OCI-LY1 (cell line): ENCODE data around the gene GNL3L.
"Not testable (repeated sequence)": the region's sequence is repeated elsewhere in the genome, so short reads cannot be mapped to it uniquely, and the experiment has no call there.

ENCODE experiments used
- H2AFZ ChIP-seq: fragments of 200-600 bp; sonication (generic), shearing (Covaris generic); 2 replicates; pipeline ENCODE4 v1.6.0; 2014; ENCODE audit warnings: antibody characterized with exemption, mild to moderate bottlenecking, low read length
- H3F3A ChIP-seq: fragments of 200-600 bp; sonication (generic), shearing (Covaris generic); 2 replicates; pipeline ENCODE4 v1.6.0; 2014; ENCODE audit warnings: mild to moderate bottlenecking, antibody characterized with exemption, low read length, moderate library complexity; ENCODE audit not compliant: insufficient read depth
- H3K27ac ChIP-seq: fragments of 200-600 bp; sonication (generic); 2 replicates; pipeline ENCODE4 v1.5.1; 2014; ENCODE audit warnings: low read length, mixed run types, mild to moderate bottlenecking, low read depth; ENCODE audit not compliant: poor library complexity, severe bottlenecking
- H3K27me3 ChIP-seq: fragments of 200-600 bp; sonication (generic); 2 replicates; pipeline ENCODE4 v1.6.0; 2014; ENCODE audit warnings: antibody characterized with exemption, mild to moderate bottlenecking, low read length, moderate library complexity; ENCODE audit not compliant: insufficient read depth
- H3K36me3 ChIP-seq: fragments of 200-600 bp; sonication (generic); 2 replicates; pipeline ENCODE4 v1.6.1; 2014; ENCODE audit warnings: mild to moderate bottlenecking, antibody characterized with exemption, low read length, moderate library complexity, mixed read lengths; ENCODE audit not compliant: insufficient read depth
- H3K4me1 ChIP-seq: fragments of 200-600 bp; sonication (generic); 2 replicates; pipeline ENCODE4 v1.5.1; 2014; ENCODE audit warnings: mild to moderate bottlenecking, low read length, moderate library complexity; ENCODE audit not compliant: insufficient read depth, severe bottlenecking
- H3K4me2 ChIP-seq: fragments of 200-600 bp; sonication (generic), shearing (Covaris generic); 2 replicates; pipeline ENCODE4 v1.6.1; 2014; ENCODE audit warnings: low read length
- H3K4me3 ChIP-seq: fragments of 200-600 bp; sonication (generic); 2 replicates; pipeline ENCODE4 v1.5.1; 2014; ENCODE audit warnings: low read length, low read depth, mild to moderate bottlenecking, mixed read lengths; ENCODE audit not compliant: poor library complexity, severe bottlenecking
- H3K79me2 ChIP-seq: fragments of 200-600 bp; shearing (Covaris generic); 2 replicates; pipeline ENCODE4 v1.6.1; 2016; ENCODE audit warnings: mixed run types, low read length, mixed read lengths; ENCODE audit not compliant: insufficient read depth
- H3K9ac ChIP-seq: fragments of 200-600 bp; sonication (generic), shearing (Covaris generic); 2 replicates; pipeline ENCODE4 v1.6.1; 2014; ENCODE audit warnings: mild to moderate bottlenecking, low read length, mixed read lengths
- H3K9me2 ChIP-seq: fragments of 200-600 bp; sonication (generic), shearing (Covaris generic); 2 replicates; pipeline ENCODE4 v1.6.1; 2014; ENCODE audit warnings: low read depth, mild to moderate bottlenecking, low read length, mixed read lengths
- H3K9me3 ChIP-seq: fragments of 200-600 bp; shearing (Covaris generic); 2 replicates; pipeline ENCODE4 v1.6.1; 2014; ENCODE audit warnings: low read length, mixed read lengths
- H4K20me1 ChIP-seq: fragments of 200-600 bp; sonication (generic), shearing (Covaris generic); 2 replicates; pipeline ENCODE4 v1.6.0; 2016; ENCODE audit warnings: mild to moderate bottlenecking, low read length; ENCODE audit not compliant: insufficient read depth
- CTCF ChIP-seq: fragments of 200-600 bp; sonication (generic), shearing (Covaris generic); IDR thresholded peaks from 2 replicates; pipeline ENCODE4 v1.5.1; 2017; ENCODE audit warnings: mild to moderate bottlenecking, antibody characterized with exemption, low read length, moderate library complexity, mixed read lengths
- EZH2 ChIP-seq: fragments of 200-600 bp; sonication (generic), shearing (Covaris generic); IDR thresholded peaks from 2 replicates; pipeline ENCODE4 v1.8.0; 2017; ENCODE audit warnings: borderline replicate concordance, mixed run types, mild to moderate bottlenecking, antibody characterized with exemption, low read length, moderate library complexity, mixed read lengths

GNL3L gene

DNA sequence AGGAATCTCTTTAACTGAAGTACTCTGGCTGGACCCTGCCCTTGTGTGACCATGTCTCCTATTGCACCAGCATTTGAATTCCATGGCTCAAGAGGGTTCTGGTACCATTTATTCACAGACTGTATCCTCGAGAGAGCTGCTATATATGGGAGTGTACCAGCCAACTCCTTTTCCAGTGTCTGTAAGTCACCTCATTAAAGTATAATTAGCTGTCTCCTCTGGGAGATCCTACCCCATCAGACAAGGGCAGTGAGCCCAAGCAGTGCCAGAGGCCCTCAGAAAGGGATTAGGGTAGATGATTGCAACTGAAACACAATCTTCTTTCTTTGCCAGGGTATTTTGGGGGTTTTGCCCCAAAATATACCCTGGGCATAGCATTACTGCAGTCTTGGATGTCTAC lies 31.6 kb downstream of the GNL3L start:
- H3F3A ChIP-seq, result no peaks in the 10 kb centered on the region
- H3K4me2 ChIP-seq, result no peak overlapping the region
- H3K79me2 ChIP-seq, result no peaks in the 10 kb centered on the region
- no peaks in the 10 kb centered on the region for H3K9me2 ChIP-seq
- H3K4me3 ChIP-seq, result no peak overlapping the region
- no peaks in the 10 kb centered on the region for H3K27me3 ChIP-seq
- TF ChIP-seq EZH2 (no peak), CTCF (no peak)
- no peak overlapping the region for H3K27ac ChIP-seq
- H3K9ac ChIP-seq, result no peak overlapping the region
- no peaks in the 10 kb centered on the region for H4K20me1 ChIP-seq
- H3K4me1 ChIP-seq, result no peaks in the 10 kb centered on the region
- H3K36me3 ChIP-seq, result peaks cover 58% of the 10 kb centered on the region
- H2AFZ ChIP-seq, result no peak overlapping the region
- H3K9me3 ChIP-seq, result no peaks in the 10 kb centered on the region

- Histone ChIP-seq H3K4me2 (no peak overlapping the region), H3F3A (no peaks in the 10 kb centered on the region), H3K4me1 (no peaks in the 10 kb centered on the region), H3K4me3 (no peak overlapping the region), H3K79me2 (no peaks in the 10 kb centered on the region), H3K27ac (no peak overlapping the region), H3K27me3 (no peaks in the 10 kb centered on the region), H2AFZ (no peak overlapping the region), H3K9ac (no peak overlapping the region), H3K9me2 (no peaks in the 10 kb centered on the region), H4K20me1 (no peaks in the 10 kb centered on the region), H3K36me3 (peaks cover 40% of the 10 kb centered on the region), H3K9me3 (no peaks in the 10 kb centered on the region)
- TF ChIP-seq CTCF (no peak), EZH2 (no peak)
Measured at GRCh38 chrX:54564936-54565335, 34.9 kb downstream of the GNL3L start.

DNA sequence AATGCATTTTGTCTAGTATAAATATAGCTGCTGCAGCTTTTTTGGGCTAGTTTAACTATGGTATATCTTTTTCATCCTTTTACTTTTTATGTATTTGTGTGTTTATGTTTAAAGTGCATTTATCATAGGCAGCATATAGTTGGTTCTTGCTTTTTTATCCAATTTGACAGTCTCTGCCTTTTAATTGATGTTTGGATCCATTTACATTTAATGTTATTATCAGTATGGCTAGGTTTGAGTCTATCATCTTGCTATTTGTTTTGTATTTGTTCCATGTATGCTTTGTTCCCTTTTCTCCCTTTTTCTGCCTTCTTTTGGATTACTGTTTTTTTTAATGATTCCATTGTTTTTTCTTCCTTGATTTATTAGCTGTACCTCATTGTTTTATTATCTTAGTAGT lies 40.3 kb downstream of the GNL3L start:
- no peaks in the 10 kb centered on the region for H3K79me2 ChIP-seq
- no peak overlapping the region for H3K4me3 ChIP-seq
- no peak overlapping the region for H3K4me2 ChIP-seq
- no peaks in the 10 kb centered on the region for H3K27me3 ChIP-seq
- H2AFZ ChIP-seq, result no peak overlapping the region
- H3K36me3 ChIP-seq, result peaks cover 8% of the 10 kb centered on the region; the same call in 1 of the 2 replicates
- no peaks in the 10 kb centered on the region for H4K20me1 ChIP-seq
- no peak overlapping the region for H3K27ac ChIP-seq
- H3K4me1 ChIP-seq, result no peaks in the 10 kb centered on the region
- no peak overlapping the region for H3K9ac ChIP-seq
- no peaks in the 10 kb centered on the region for H3K9me2 ChIP-seq
- no peaks in the 10 kb centered on the region for H3F3A ChIP-seq
- H3K9me3 ChIP-seq, result no peaks in the 10 kb centered on the region
- TF ChIP-seq CTCF (no peak), EZH2 (no peak)

- H3K27ac ChIP-seq, H3K4me2 ChIP-seq, H3K9me2 ChIP-seq, H3K4me1 ChIP-seq, H3K9me3 ChIP-seq, H3K4me3 ChIP-seq, H2AFZ ChIP-seq, H3F3A ChIP-seq, H3K27me3 ChIP-seq, H4K20me1 ChIP-seq, H3K79me2 ChIP-seq, H3K9ac ChIP-seq: not testable (repeated sequence)
- peaks cover 17% of the 10 kb centered on the region; the same call in 1 of the 2 replicates for H3K36me3 ChIP-seq
Measured at GRCh38 chrX:54572641-54573040, 42.6 kb downstream of the GNL3L start.
